Vagina (tissue), 2 donors: ENCODE data around the gene CCSER2. TPM values are rescaled to one million over a fixed set of nuclear protein-coding genes. Genes with fewer than 3 reads are reported as not detected.
A peak's percentile ranks its signal among the peaks of the same experiment; 100 is the strongest.

ENCODE experiments used
- DNase-seq, 2 donors: peaks; one replicate each; pipeline ENCODE4 v3.0.0-alpha.2; 2017; ENCODE audit errors: extremely low spot score in 2 of 2
- H3K27ac ChIP-seq: fragments of 200-600 bp; sonication (generic); one replicate; pipeline ENCODE4 v1.5.1; 2019
- H3K27me3 ChIP-seq: fragments of 200-600 bp; sonication (generic); one replicate; pipeline ENCODE4 v1.5.1; 2019
- H3K36me3 ChIP-seq, 2 donors: fragments of 200-600 bp; sonication (generic); one replicate each; pipeline ENCODE4 v1.5.1; 2017 to 2019
- H3K4me1 ChIP-seq: fragments of 200-600 bp; sonication (generic); one replicate; pipeline ENCODE4 v1.5.1; 2019
- H3K4me3 ChIP-seq, 2 donors: fragments of 200-600 bp; sonication (generic); 1 replicate in 1 of 2; 2 replicates in 1 of 2; pipeline ENCODE4 v1.5.1; 2016 to 2019
- H3K9me3 ChIP-seq: fragments of 200-600 bp; sonication (generic); one replicate; pipeline ENCODE4 v1.5.1; 2019
- CTCF ChIP-seq, 3 experiments: fragments of 450-650 bp in 2 of 3; fragments of 200-600 bp in 1 of 3; sonication (generic) in 1 of 3; IDR thresholded peaks; one replicate each; pipeline ENCODE4 v1.5.1; 2017 to 2019; ENCODE audit warnings: antibody characterized with exemption in 3 of 3, mild to moderate bottlenecking in 2 of 3, moderate library complexity in 2 of 3
- POLR2A ChIP-seq, 2 donors: fragments of 450-650 bp; IDR thresholded peaks; one replicate each; pipeline ENCODE4 v1.6.1; 2017; ENCODE audit warnings: antibody characterized with exemption in 2 of 2, mild to moderate bottlenecking in 2 of 2, moderate library complexity in 2 of 2
- POLR2AphosphoS5 ChIP-seq, 2 donors: sonication (generic); formaldehyde crosslinking; IDR thresholded peaks; one replicate each; pipeline ENCODE4 v1.9.0; 2017; ENCODE audit warnings: antibody characterized with exemption in 2 of 2, mild to moderate bottlenecking in 2 of 2, low read depth in 1 of 2; ENCODE audit not compliant: insufficient read depth in 1 of 2
- intact Hi-C: fragments of 100-400 bp; cut with DNase I; formaldehyde crosslinking; loops from one replicate; pipeline ENCODE4 v1.15.1; 2023
- total RNA-seq: library from RNA; depleted of rRNA; stranded (reverse); fragments of >200 nt; gene quantifications from one replicate; pipeline ENCODE4 v1.2.3, GENCODE V29; 2016

CCSER2 gene
- total RNA-seq, 1 donor from 2014 or later: 62.1 TPM

GRCh38 chr10:84534168-84534567, 205.8 kb downstream of the CCSER2 start:
- Histone ChIP-seq H3K27me3 (no peaks in the 10 kb centered on the region), H3K27ac (no peak overlapping the region), H3K4me3 (no peak overlapping the region), H3K4me1 (no peaks in the 10 kb centered on the region), H3K9me3 (no peaks in the 10 kb centered on the region), H3K36me3 (no peaks in the 10 kb centered on the region)
- TF ChIP-seq POLR2AphosphoS5 (IDR thresholded peaks at IDR 0.05; ENCODE audit: insufficient read depth in 1 of 2, low read depth in 1 of 2) (no peak), POLR2A (IDR thresholded peaks at IDR 0.05) (no peak), CTCF (IDR thresholded peaks at IDR 0.05) (no peak)
- no peak for DNase-seq
- intact Hi-C loops: loop anchor here (5.0 kb wide), 1 partner anchor 157 kb away; no protein-coding TSS in a partner anchor

GRCh38 chr10:84537447-84537931, 209.1 kb downstream of the CCSER2 start:
- no peak for DNase-seq
- no peaks in the 10 kb centered on the region for H3K9me3 ChIP-seq
- intact Hi-C loops: loop anchor here (5.0 kb wide), 1 partner anchor 275 kb away; no protein-coding TSS in a partner anchor
- H3K27me3 ChIP-seq: no peaks in the 10 kb centered on the region
- TF ChIP-seq POLR2A (IDR thresholded peaks at IDR 0.05) (no peak), CTCF (IDR thresholded peaks at IDR 0.05) (peak; percentile 71 to 86 (median 82)), POLR2AphosphoS5 (IDR thresholded peaks at IDR 0.05; ENCODE audit: insufficient read depth in 1 of 2, low read depth in 1 of 2) (no peak)
- H3K4me3 ChIP-seq: no peak overlapping the region
- H3K4me1 ChIP-seq: peaks cover 6% of the 10 kb centered on the region
- no peak overlapping the region for H3K27ac ChIP-seq
- H3K36me3 ChIP-seq: no peaks in the 10 kb centered on the region

- no peak overlapping the region for H3K27ac ChIP-seq
- no peaks in the 10 kb centered on the region for H3K9me3 ChIP-seq
- intact Hi-C loops: loop anchor here (5.0 kb wide), 1 partner anchor 276 kb away; no protein-coding TSS in a partner anchor
- H3K27me3 ChIP-seq: no peaks in the 10 kb centered on the region
- TF ChIP-seq POLR2AphosphoS5 (IDR thresholded peaks at IDR 0.05; ENCODE audit: insufficient read depth in 1 of 2, low read depth in 1 of 2) (no peak), POLR2A (IDR thresholded peaks at IDR 0.05) (no peak), CTCF (IDR thresholded peaks at IDR 0.05) (no peak)
- H3K36me3 ChIP-seq: no peaks in the 10 kb centered on the region
- no peak for DNase-seq
- H3K4me1 ChIP-seq: peaks cover 6% of the 10 kb centered on the region
- no peak overlapping the region for H3K4me3 ChIP-seq
Measured at GRCh38 chr10:84538036-84538435, 209.6 kb downstream of the CCSER2 start.

- Histone ChIP-seq H3K4me1 (peaks cover 6% of the 10 kb centered on the region), H3K27ac (no peak overlapping the region), H3K27me3 (no peaks in the 10 kb centered on the region), H3K4me3 (no peak overlapping the region), H3K36me3 (no peaks in the 10 kb centered on the region), H3K9me3 (no peaks in the 10 kb centered on the region)
- TF ChIP-seq CTCF (IDR thresholded peaks at IDR 0.05) (no peak), POLR2A (IDR thresholded peaks at IDR 0.05) (no peak), POLR2AphosphoS5 (IDR thresholded peaks at IDR 0.05; ENCODE audit: insufficient read depth in 1 of 2, low read depth in 1 of 2) (no peak)
- no peak for DNase-seq
- intact Hi-C loops: loop anchor here (5.0 kb wide), 1 partner anchor 277 kb away; no protein-coding TSS in a partner anchor
Measured at GRCh38 chr10:84539216-84539615, 210.8 kb downstream of the CCSER2 start.

- H3K4me1 ChIP-seq: peaks cover 6% of the 10 kb centered on the region
- H3K4me3 ChIP-seq: peak overlapping the region in 1 of 2 donors; percentile 40
- no peak overlapping the region for H3K27ac ChIP-seq
- no peaks in the 10 kb centered on the region for H3K9me3 ChIP-seq
- TF ChIP-seq POLR2A (IDR thresholded peaks at IDR 0.05) (no peak), CTCF (IDR thresholded peaks at IDR 0.05) (no peak), POLR2AphosphoS5 (IDR thresholded peaks at IDR 0.05; ENCODE audit: insufficient read depth in 1 of 2, low read depth in 1 of 2) (no peak)
- no peaks in the 10 kb centered on the region for H3K36me3 ChIP-seq
- H3K27me3 ChIP-seq: no peaks in the 10 kb centered on the region
- intact Hi-C loops: loop anchor here (2.0 kb wide), 1 partner anchor 1837 kb away; no protein-coding TSS in a partner anchor
- DNase-seq: no peak
Measured at GRCh38 chr10:84540022-84540616, 211.7 kb downstream of the CCSER2 start.
